GF-D8 (cell line): Measurements from ENCODE around the gene RPL32.
"Not testable (repeated sequence)": the region's sequence is repeated elsewhere in the genome, so short reads cannot be mapped to it uniquely, and the experiment has no call there.

Experiments used
- DNase-seq: peaks from one replicate; lab custom pipeline; 2025; lab: John Stamatoyannopoulos, UW

RPL32 gene

GRCh38 chr3:12808587-12808986 lies 32.8 kb downstream of the RPL32 start:
- no peak for DNase-seq

- DNase-seq = no peak
Observed at GRCh38 chr3:12807601-12808359, 33.6 kb downstream of the RPL32 start.

GRCh38 chr3:12807066-12807465 lies 34.3 kb downstream of the RPL32 start:
- no peak for DNase-seq

GRCh38 chr3:12803371-12803770 lies 38.0 kb downstream of the RPL32 start:
- no peak for DNase-seq

- no peak for DNase-seq
Observed at GRCh38 chr3:12799525-12800440, 41.6 kb downstream of the RPL32 start.

GRCh38 chr3:12798559-12799179 lies 42.7 kb downstream of the RPL32 start:
- DNase-seq = no peak

- no peak for DNase-seq
Observed at GRCh38 chr3:12797892-12798558, 43.3 kb downstream of the RPL32 start.

- no peak for DNase-seq
Observed at GRCh38 chr3:12797124-12797891, 44.1 kb downstream of the RPL32 start.

- DNase-seq = no peak
Observed at GRCh38 chr3:12796171-12797123, 44.9 kb downstream of the RPL32 start, which contains the start of gene CAND2. CAND2 (plus strand) TSS chr3:12796680; CDS start chr3:12796721, 41 bp downstream.

GRCh38 chr3:12793701-12794100 lies 47.7 kb downstream of the RPL32 start:
- no peak for DNase-seq

- DNase-seq = no peak
Observed at GRCh38 chr3:12791430-12791829, 49.9 kb downstream of the RPL32 start.

- not testable (repeated sequence) for DNase-seq
Observed at GRCh38 chr3:12787967-12788690, 53.2 kb downstream of the RPL32 start.

- DNase-seq = not testable (repeated sequence)
Observed at GRCh38 chr3:12787346-12787745, 54.0 kb downstream of the RPL32 start.

GRCh38 chr3:12785096-12785495 lies 56.3 kb downstream of the RPL32 start:
- DNase-seq = no peak
